ENCODE data around the gene VPS50.

- TF ChIP-seq CTCF (IDR thresholded peaks at IDR 0.05) (no peak), POLR2AphosphoS5 (IDR thresholded peaks at IDR 0.05) (no peak)
Observed at GRCh38 chr7:93382362-93382761, 150.2 kb downstream of the VPS50 start.

Data from esophagus muscularis mucosa (tissue), 3 donors.